Liver (tissue), 9 donors: ENCODE measurements around the gene PSMB8. TPM values are rescaled to one million over a fixed set of nuclear protein-coding genes. Genes with fewer than 3 reads are reported as not detected.

Experiments
- DNase-seq: peaks from one replicate; pipeline ENCODE4 v3.0.0-alpha.2; 2017; ENCODE audit warnings: low spot score
- H3K27ac ChIP-seq, 2 donors: one replicate each; pipeline ENCODE4 v1.7.0; 2013; ENCODE audit warnings: inconsistent platforms in 2 of 2, low read length in 2 of 2, control low read depth in 1 of 2, low read depth in 1 of 2, mild to moderate bottlenecking in 1 of 2
- H3K27me3 ChIP-seq, 4 donors: one replicate each; pipeline versions ENCODE4 v1.6.1 to v1.7.0; 2013; ENCODE audit warnings: low read length in 3 of 4, inconsistent platforms in 1 of 4, mild to moderate bottlenecking in 1 of 4, moderate library complexity in 1 of 4; ENCODE audit not compliant: control insufficient read depth in 4 of 4, insufficient read depth in 4 of 4
- H3K36me3 ChIP-seq, 4 donors: one replicate each; pipeline versions ENCODE4 v1.6.1 to v1.7.0; 2013; ENCODE audit warnings: low read length in 3 of 4, mild to moderate bottlenecking in 3 of 4, low read depth in 1 of 4, moderate library complexity in 1 of 4; ENCODE audit not compliant: control insufficient read depth in 4 of 4, insufficient read depth in 3 of 4
- H3K4me1 ChIP-seq, 4 donors: one replicate each; pipeline versions ENCODE4 v1.6.1 to v1.7.0; 2013; ENCODE audit warnings: low read length in 3 of 4, mild to moderate bottlenecking in 3 of 4, moderate library complexity in 1 of 4; ENCODE audit not compliant: control insufficient read depth in 4 of 4, insufficient read depth in 4 of 4
- H3K4me3 ChIP-seq, 3 donors: one replicate each; pipeline versions ENCODE4 v1.6.1 to v1.7.0; 2013; ENCODE audit warnings: low read length in 3 of 3, control low read depth in 1 of 3, low read depth in 1 of 3, mild to moderate bottlenecking in 1 of 3
- H3K9ac ChIP-seq, 2 donors: one replicate each; pipeline ENCODE4 v1.7.0; 2013; ENCODE audit warnings: low read length in 2 of 2, mild to moderate bottlenecking in 2 of 2, moderate library complexity in 2 of 2, control low read depth in 1 of 2, low read depth in 1 of 2
- H3K9me3 ChIP-seq, 4 donors: one replicate each; pipeline versions ENCODE4 v1.6.1 to v1.7.0; 2013; ENCODE audit warnings: low read length in 3 of 4; ENCODE audit not compliant: control insufficient read depth in 4 of 4
- EGR1 ChIP-seq, 2 donors: IDR thresholded peaks; 2 replicates each; pipeline ENCODE4 v1.6.1; 2016 to 2018; ENCODE audit warnings: antibody characterized with exemption in 2 of 2, low read depth in 2 of 2
- FOXA1 ChIP-seq: IDR thresholded peaks from 2 replicates; pipeline ENCODE4 v1.6.1; 2016; ENCODE audit warnings: antibody characterized with exemption
- FOXA2 ChIP-seq: IDR thresholded peaks from 2 replicates; pipeline ENCODE4 v1.6.1; 2016; ENCODE audit warnings: antibody characterized with exemption
- GABPA ChIP-seq, 2 donors: IDR thresholded peaks in 1 of 2; conservative IDR thresholded peaks in 1 of 2; 2 replicates each; pipeline ENCODE4 v1.6.1; 2016; ENCODE audit warnings: antibody characterized with exemption in 2 of 2, mild to moderate bottlenecking in 1 of 2, moderate library complexity in 1 of 2
- HNF4A ChIP-seq, 2 donors: conservative IDR thresholded peaks; 2 replicates each; pipeline ENCODE4 v1.6.1; 2016; ENCODE audit warnings: antibody characterized with exemption in 2 of 2, mild to moderate bottlenecking in 2 of 2
- HNF4G ChIP-seq: IDR thresholded peaks from 2 replicates; pipeline ENCODE4 v1.6.1; 2016; ENCODE audit warnings: antibody characterized with exemption
- JUND ChIP-seq, 2 donors: IDR thresholded peaks; 2 replicates each; pipeline ENCODE4 v1.6.1; 2016; ENCODE audit warnings: antibody characterized with exemption in 2 of 2
- NR2F2 ChIP-seq: IDR thresholded peaks from 2 replicates; pipeline ENCODE4 v1.6.1; 2016; ENCODE audit warnings: antibody characterized with exemption
- RAD21 ChIP-seq, 2 donors: IDR thresholded peaks; 2 replicates each; pipeline ENCODE4 v1.6.1; 2016; ENCODE audit warnings: antibody characterized with exemption in 2 of 2, mild to moderate bottlenecking in 2 of 2
- RXRA ChIP-seq, 2 donors: IDR thresholded peaks; 2 replicates each; pipeline ENCODE4 v1.6.1; 2017 to 2018; ENCODE audit warnings: antibody characterized with exemption in 2 of 2, mild to moderate bottlenecking in 1 of 2
- SP1 ChIP-seq: IDR thresholded peaks from 2 replicates; pipeline ENCODE4 v1.6.1; 2018; ENCODE audit warnings: antibody characterized with exemption, mild to moderate bottlenecking
- TAF1 ChIP-seq: conservative IDR thresholded peaks from 2 replicates; pipeline ENCODE4 v1.6.1; 2016; ENCODE audit warnings: antibody characterized with exemption, mild to moderate bottlenecking
- YY1 ChIP-seq: IDR thresholded peaks from 2 replicates; pipeline ENCODE4 v1.6.1; 2016; ENCODE audit warnings: antibody characterized with exemption, mild to moderate bottlenecking
- WGBS: extraction: QIAGEN DNeasy Blood & Tissue Kit; methylation state at CpG from one replicate; pipeline ENCODE4 v1.1.7; 2013; 5-methylcytosine and 5-hydroxymethylcytosine counted together
- polyA plus RNA-seq, 2 donors: library from polyadenylated mRNA; stranded (reverse) in 1 of 2; unstranded in 1 of 2; fragments of 200-250 nt in 1 of 2; fragments of >200 nt in 1 of 2; fragmentation: Nextera tagmentation in 1 of 2; extraction: Ambion mirVana in 1 of 2; gene quantifications; one replicate each; pipeline versions ENCODE4 v1.2.1 to v1.2.3, GENCODE V29; 2013 to 2015
- total RNA-seq, 2 donors: library from RNA; depleted of rRNA; stranded (reverse); fragments of >200 nt; gene quantifications; one replicate each; pipeline ENCODE4 v1.2.3, GENCODE V29; 2014
- TF ChIP-seq, protein P1 (sequence below): IDR thresholded peaks from 2 replicates; pipeline ENCODE4 v1.6.1; 2016; ENCODE audit warnings: antibody characterized with exemption
- TF ChIP-seq, protein P2 (sequence below): fragments of 150-350 bp; IDR thresholded peaks from 2 replicates; pipeline ENCODE4 v1.5.1; 2017; ENCODE audit warnings: improper control_type of control experiment, low read depth, low read length; ENCODE audit not compliant: missing input control
- TF ChIP-seq, protein P3 (sequence below): IDR thresholded peaks from 2 replicates; pipeline ENCODE4 v1.6.1; 2016; ENCODE audit warnings: antibody characterized with exemption
- TF ChIP-seq, protein P4 (sequence below): IDR thresholded peaks from 2 replicates; pipeline ENCODE4 v1.6.1; 2016; ENCODE audit warnings: antibody characterized with exemption, mild to moderate bottlenecking
- donor health status: healthy.
- donor health status: healthy.
- donor health status: healthy.
- donor health status: healthy.
- donor health status: healthy.

Gene PSMB8
- total and polyA plus RNA-seq, 4 donors = 19.9 to 75.1 (median 44.0) TPM

DNA sequence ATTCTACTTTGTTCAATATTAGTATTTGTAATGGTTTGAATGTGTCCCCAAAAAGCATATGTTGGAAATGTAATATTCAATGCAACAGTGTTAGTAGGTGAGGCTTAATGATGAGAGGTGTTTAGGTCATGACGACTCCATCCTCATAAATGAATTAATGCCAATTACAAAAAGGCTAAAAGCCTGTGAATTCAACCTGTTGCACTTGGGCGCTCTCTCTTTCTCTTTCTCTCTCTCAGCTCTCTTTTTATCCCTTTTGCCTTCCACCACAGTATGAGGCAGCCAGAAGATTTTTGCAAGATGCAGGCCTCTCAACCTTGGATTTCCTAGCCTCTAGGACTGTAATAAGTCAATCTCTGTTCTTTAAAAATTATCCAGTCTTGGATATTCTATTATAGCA is 44.7 kb upstream of the PSMB8 start:
- H3K27me3 ChIP-seq = no peaks in the 10 kb centered on the region

DNA sequence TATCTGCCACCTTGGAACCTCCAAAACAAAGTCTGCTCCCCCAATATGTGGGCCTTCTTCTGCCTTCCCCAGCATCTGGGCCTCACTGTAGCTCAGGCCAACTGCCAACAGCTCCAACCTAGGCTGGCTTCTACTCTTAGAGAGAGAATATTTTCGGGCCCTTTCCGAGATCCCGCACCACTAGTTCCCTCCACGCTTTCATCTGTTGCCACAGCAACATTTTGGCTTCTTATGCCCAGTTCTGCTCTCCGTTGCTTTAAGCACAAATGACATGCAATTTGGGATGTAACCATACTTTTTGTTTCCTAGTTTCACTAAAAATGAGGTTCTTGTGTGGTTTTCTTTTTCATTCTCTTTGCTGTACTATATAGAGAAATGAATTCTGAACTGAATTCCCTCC is 43.8 kb upstream of the PSMB8 start:
- TF ChIP-seq TAF1 = no peak
- TF ChIP-seq, protein P1, sequence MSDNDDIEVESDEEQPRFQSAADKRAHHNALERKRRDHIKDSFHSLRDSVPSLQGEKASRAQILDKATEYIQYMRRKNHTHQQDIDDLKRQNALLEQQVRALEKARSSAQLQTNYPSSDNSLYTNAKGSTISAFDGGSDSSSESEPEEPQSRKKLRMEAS = no peak
- TF ChIP-seq JUND (IDR thresholded peaks at IDR 0.05) = no peak
- no peak for TF ChIP-seq FOXA1
- TF ChIP-seq, protein P2, sequence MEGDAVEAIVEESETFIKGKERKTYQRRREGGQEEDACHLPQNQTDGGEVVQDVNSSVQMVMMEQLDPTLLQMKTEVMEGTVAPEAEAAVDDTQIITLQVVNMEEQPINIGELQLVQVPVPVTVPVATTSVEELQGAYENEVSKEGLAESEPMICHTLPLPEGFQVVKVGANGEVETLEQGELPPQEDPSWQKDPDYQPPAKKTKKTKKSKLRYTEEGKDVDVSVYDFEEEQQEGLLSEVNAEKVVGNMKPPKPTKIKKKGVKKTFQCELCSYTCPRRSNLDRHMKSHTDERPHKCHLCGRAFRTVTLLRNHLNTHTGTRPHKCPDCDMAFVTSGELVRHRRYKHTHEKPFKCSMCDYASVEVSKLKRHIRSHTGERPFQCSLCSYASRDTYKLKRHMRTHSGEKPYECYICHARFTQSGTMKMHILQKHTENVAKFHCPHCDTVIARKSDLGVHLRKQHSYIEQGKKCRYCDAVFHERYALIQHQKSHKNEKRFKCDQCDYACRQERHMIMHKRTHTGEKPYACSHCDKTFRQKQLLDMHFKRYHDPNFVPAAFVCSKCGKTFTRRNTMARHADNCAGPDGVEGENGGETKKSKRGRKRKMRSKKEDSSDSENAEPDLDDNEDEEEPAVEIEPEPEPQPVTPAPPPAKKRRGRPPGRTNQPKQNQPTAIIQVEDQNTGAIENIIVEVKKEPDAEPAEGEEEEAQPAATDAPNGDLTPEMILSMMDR = no peak
- TF ChIP-seq HNF4G = no peak
- TF ChIP-seq GABPA (IDR thresholded peaks at IDR 0.05 in 1 of 2, conservative IDR thresholded peaks at IDR 0.05 in 1 of 2) = no peak
- TF ChIP-seq FOXA2 = no peak
- TF ChIP-seq NR2F2 = no peak
- no peak for TF ChIP-seq RAD21 (IDR thresholded peaks at IDR 0.05)
- TF ChIP-seq, protein P3, sequence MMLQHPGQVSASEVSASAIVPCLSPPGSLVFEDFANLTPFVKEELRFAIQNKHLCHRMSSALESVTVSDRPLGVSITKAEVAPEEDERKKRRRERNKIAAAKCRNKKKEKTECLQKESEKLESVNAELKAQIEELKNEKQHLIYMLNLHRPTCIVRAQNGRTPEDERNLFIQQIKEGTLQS = no peak
- no peak for TF ChIP-seq YY1
- H3K36me3 ChIP-seq = no peaks in the 10 kb centered on the region
- H3K27me3 ChIP-seq = no peaks in the 10 kb centered on the region
- H3K9ac ChIP-seq = no peak overlapping the region
- no peak overlapping the region for H3K4me3 ChIP-seq
- 84% methylated on average over 5 of the region's 5 CpGs for WGBS
- peaks cover 0 to 2% (median 0%) of the 10 kb centered on the region in 4 donors for H3K4me1 ChIP-seq
- no peak overlapping the region for H3K27ac ChIP-seq
- H3K9me3 ChIP-seq = no peaks in the 10 kb centered on the region
- no peak for DNase-seq

More for the DNA sequence above, 44.7 kb upstream of the PSMB8 start:
- H3K4me3 ChIP-seq = no peak overlapping the region
- H3K27ac ChIP-seq = no peak overlapping the region
- H3K9ac ChIP-seq = no peak overlapping the region
- WGBS = 77% methylated on average over 2 of the region's 2 CpGs
- DNase-seq = no peak
- H3K4me1 ChIP-seq = peaks cover 0 to 2% (median under 1%) of the 10 kb centered on the region in 4 donors
- H3K36me3 ChIP-seq = no peaks in the 10 kb centered on the region
- no peaks in the 10 kb centered on the region for H3K9me3 ChIP-seq
- TF ChIP-seq YY1 = no peak
- no peak for TF ChIP-seq HNF4A (conservative IDR thresholded peaks at IDR 0.05)
- no peak for TF ChIP-seq FOXA1
- TF ChIP-seq, protein P4, sequence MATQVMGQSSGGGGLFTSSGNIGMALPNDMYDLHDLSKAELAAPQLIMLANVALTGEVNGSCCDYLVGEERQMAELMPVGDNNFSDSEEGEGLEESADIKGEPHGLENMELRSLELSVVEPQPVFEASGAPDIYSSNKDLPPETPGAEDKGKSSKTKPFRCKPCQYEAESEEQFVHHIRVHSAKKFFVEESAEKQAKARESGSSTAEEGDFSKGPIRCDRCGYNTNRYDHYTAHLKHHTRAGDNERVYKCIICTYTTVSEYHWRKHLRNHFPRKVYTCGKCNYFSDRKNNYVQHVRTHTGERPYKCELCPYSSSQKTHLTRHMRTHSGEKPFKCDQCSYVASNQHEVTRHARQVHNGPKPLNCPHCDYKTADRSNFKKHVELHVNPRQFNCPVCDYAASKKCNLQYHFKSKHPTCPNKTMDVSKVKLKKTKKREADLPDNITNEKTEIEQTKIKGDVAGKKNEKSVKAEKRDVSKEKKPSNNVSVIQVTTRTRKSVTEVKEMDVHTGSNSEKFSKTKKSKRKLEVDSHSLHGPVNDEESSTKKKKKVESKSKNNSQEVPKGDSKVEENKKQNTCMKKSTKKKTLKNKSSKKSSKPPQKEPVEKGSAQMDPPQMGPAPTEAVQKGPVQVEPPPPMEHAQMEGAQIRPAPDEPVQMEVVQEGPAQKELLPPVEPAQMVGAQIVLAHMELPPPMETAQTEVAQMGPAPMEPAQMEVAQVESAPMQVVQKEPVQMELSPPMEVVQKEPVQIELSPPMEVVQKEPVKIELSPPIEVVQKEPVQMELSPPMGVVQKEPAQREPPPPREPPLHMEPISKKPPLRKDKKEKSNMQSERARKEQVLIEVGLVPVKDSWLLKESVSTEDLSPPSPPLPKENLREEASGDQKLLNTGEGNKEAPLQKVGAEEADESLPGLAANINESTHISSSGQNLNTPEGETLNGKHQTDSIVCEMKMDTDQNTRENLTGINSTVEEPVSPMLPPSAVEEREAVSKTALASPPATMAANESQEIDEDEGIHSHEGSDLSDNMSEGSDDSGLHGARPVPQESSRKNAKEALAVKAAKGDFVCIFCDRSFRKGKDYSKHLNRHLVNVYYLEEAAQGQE = no peak
- no peak for TF ChIP-seq SP1
- no peak for TF ChIP-seq EGR1 (IDR thresholded peaks at IDR 0.05; ENCODE audit: low read depth in 2 of 2)
- TF ChIP-seq, protein P3 = no peak
- TF ChIP-seq, protein P1 = no peak
- TF ChIP-seq HNF4G = no peak
- TF ChIP-seq NR2F2 = no peak
- TF ChIP-seq GABPA (IDR thresholded peaks at IDR 0.05 in 1 of 2, conservative IDR thresholded peaks at IDR 0.05 in 1 of 2) = no peak
- no peak for TF ChIP-seq RXRA (IDR thresholded peaks at IDR 0.05)
